HepG2 (cell line): Measurements from ENCODE around the gene CD300LG.

Source experiments
- EP300 ChIP-seq, 3 experiments: sonication (generic) in 1 of 3; formaldehyde crosslinking in 1 of 3; IDR thresholded peaks; 2 replicates each; pipeline versions ENCODE4 v1.5.1 to v1.6.1; 2011 to 2020; ENCODE audit warnings: low read depth in 2 of 3, low read length in 2 of 3, borderline replicate concordance in 1 of 3, improper control_type of control experiment in 1 of 3, mild to moderate bottlenecking in 1 of 3, missing genetic modification reagents in 1 of 3, moderate library complexity in 1 of 3
- JUNB ChIP-seq: sonication (generic); formaldehyde crosslinking; IDR thresholded peaks from 2 replicates; pipeline ENCODE4 v1.8.0; 2022; ENCODE audit warnings: missing genetic modification reagents, mild to moderate bottlenecking, borderline replicate concordance
- ZNF282 ChIP-seq: fragments of 450-650 bp; IDR thresholded peaks from 2 replicates; pipeline ENCODE4 v1.6.1; 2018; ENCODE audit not compliant: partially characterized antibody
- TF ChIP-seq, protein P1 (sequence below): sonication (generic); formaldehyde crosslinking; IDR thresholded peaks from 2 replicates; pipeline ENCODE4 v1.5.0; 2020; ENCODE audit warnings: mild to moderate bottlenecking, missing genetic modification reagents, moderate library complexity
- TF ChIP-seq, protein P2 (sequence below), 2 experiments: sonication (generic) in 1 of 2; formaldehyde crosslinking in 1 of 2; IDR thresholded peaks; 2 replicates each; pipeline versions ENCODE4 v1.5.1 to v1.6.1; 2011 to 2020; ENCODE audit warnings: borderline replicate concordance in 1 of 2, low read depth in 1 of 2, low read length in 1 of 2, mild to moderate bottlenecking in 1 of 2, missing genetic modification reagents in 1 of 2, moderate library complexity in 1 of 2

- TF ChIP-seq, protein P1, sequence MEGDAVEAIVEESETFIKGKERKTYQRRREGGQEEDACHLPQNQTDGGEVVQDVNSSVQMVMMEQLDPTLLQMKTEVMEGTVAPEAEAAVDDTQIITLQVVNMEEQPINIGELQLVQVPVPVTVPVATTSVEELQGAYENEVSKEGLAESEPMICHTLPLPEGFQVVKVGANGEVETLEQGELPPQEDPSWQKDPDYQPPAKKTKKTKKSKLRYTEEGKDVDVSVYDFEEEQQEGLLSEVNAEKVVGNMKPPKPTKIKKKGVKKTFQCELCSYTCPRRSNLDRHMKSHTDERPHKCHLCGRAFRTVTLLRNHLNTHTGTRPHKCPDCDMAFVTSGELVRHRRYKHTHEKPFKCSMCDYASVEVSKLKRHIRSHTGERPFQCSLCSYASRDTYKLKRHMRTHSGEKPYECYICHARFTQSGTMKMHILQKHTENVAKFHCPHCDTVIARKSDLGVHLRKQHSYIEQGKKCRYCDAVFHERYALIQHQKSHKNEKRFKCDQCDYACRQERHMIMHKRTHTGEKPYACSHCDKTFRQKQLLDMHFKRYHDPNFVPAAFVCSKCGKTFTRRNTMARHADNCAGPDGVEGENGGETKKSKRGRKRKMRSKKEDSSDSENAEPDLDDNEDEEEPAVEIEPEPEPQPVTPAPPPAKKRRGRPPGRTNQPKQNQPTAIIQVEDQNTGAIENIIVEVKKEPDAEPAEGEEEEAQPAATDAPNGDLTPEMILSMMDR (CRISPR knock-in tag), result no peak
- TF ChIP-seq EP300 (IDR thresholded peaks at IDR 0.05; ENCODE audit: low read depth in 2 of 2, low read length in 2 of 2) (no peak), EP300 (CRISPR knock-in tag; IDR thresholded peaks at IDR 0.05; ENCODE audit: borderline replicate concordance) (no peak), JUNB (no peak), ZNF282 (no peak)
- TF ChIP-seq, protein P2, sequence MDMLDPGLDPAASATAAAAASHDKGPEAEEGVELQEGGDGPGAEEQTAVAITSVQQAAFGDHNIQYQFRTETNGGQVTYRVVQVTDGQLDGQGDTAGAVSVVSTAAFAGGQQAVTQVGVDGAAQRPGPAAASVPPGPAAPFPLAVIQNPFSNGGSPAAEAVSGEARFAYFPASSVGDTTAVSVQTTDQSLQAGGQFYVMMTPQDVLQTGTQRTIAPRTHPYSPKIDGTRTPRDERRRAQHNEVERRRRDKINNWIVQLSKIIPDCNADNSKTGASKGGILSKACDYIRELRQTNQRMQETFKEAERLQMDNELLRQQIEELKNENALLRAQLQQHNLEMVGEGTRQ (IDR thresholded peaks at IDR 0.05; ENCODE audit: low read depth, low read length), result no peak
- TF ChIP-seq, protein P2 (CRISPR knock-in tag; IDR thresholded peaks at IDR 0.05; ENCODE audit: borderline replicate concordance), result no peak
Observed at GRCh38 chr17:43818966-43819365, 28.0 kb upstream of the CD300LG start.
